ENCODE results near the gene TMEM238L.
"Not testable (repeated sequence)": the region's sequence is repeated elsewhere in the genome, so short reads cannot be mapped to it uniquely, and the experiment has no call there.

TMEM238L gene, protein sequence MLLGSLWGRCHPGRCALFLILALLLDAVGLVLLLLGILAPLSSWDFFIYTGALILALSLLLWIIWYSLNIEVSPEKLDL

DNA sequence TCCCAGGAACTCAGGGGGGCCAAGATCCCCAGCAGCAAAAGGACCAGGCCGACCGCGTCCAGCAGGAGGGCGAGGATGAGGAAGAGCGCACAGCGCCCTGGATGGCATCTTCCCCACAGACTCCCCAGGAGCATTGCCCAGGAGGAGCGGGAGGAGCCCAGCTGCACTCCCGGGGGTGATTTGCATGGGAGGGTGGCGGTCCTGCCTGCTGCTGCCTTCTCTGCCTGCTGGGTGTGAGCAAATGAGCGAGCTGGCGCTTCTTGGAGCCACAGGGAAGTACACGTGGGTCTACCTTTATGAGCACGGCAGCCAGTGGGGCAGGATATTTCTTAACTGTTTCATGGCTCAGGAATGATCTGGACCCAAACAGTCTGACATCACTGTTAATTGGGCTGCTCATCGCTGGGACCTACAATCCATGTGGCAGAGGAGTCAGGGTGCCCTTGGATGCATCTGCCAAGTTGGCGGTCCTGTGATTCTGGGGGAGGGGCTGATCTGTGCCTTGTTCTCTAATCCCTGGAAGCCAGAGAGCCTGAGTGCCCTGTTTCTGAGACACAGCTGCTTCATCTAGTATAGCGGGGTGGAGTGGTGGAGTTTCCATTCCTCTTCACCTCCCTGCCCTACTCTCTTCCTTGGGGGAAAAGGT, at the start of gene TMEM238L:
TMEM238L (minus strand) TSS at position 270 of the 646 bp plus-strand sequence; CDS start at position 134, 136 bp downstream.
- no peak for DNase-seq (ENCODE audit: low read depth in 2 of 2)

DNA sequence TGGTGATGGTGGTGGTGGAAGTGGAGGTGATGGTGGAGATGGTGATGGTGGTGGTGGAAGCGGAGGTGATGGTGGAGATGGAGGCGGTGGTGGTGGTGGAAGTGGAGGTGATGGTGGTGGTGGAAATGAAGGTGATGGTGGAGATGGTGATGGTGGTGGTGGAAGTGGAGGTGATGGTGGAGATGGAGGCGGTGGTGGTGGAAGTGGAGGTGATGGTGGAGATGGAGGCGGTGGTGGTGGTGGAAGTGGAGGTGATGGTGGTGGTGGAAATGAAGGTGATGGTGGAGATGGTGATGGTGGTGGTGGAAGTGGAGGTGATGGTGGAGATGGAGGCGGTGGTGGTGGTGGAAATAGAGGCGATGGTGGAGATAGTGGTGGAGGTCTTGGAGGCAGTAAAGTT, 42.7 kb upstream of the TMEM238L start:
- DNase-seq (ENCODE audit: low read depth in 2 of 2), result not testable (repeated sequence)

DNA sequence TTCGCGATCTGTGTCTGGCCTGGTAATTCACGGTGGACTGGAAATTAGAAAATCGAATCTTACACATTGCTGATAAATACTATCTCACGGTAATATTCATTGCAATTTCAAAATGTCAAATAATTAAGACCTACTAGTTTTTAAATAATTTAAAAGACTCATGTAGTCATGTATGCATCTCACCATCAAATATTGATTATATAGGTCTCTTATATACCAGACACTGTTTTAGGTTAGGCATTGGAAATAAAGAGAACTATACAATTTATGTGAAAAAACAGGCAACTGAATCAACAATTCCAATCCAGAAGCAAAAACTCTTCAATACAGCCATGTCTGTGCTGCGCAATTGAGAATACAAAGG, 41.5 kb upstream of the TMEM238L start:
- DNase-seq (ENCODE audit: low read depth in 2 of 2), result no peak

DNA sequence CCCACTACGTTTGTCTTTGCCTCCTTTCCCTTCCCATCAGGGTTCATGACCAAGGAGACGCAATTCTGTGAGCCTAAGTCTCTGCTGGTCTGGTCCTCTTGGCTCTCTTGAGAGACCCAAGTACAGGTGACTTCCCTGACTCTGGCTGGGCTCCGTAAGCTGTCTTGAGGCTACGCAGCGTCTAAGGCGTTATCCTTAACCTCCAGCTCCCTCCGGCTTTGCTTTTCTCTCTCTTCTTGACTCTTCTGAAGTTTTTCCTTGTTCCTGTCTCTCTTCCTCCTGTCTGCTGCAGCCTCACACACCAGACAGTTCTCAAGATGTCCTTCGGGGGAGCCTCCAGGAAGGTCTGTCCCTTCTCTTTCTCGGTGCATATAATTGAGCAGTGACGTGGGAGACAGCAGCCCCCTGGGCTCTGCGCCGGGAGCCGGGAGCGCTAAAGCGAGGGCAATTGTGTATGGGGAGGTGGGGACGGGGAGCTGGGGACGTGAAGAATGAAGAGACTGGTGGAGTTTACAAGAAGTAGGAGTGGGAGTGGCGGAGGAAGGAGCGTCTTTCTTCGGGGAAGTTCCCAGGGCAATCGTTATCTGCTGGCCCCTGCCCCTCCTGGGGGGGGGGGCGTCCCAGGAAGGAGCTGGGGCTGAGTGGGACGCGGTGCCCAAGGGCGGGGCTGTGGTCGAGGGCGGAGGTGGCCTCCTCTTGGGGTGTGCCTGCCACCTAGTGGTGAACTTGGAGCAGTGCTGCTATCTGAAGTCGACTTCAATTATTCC, 40.9 kb upstream of the TMEM238L start:
- DNase-seq (ENCODE audit: low read depth in 2 of 2), result peak; percentile 47 to 51

DNA sequence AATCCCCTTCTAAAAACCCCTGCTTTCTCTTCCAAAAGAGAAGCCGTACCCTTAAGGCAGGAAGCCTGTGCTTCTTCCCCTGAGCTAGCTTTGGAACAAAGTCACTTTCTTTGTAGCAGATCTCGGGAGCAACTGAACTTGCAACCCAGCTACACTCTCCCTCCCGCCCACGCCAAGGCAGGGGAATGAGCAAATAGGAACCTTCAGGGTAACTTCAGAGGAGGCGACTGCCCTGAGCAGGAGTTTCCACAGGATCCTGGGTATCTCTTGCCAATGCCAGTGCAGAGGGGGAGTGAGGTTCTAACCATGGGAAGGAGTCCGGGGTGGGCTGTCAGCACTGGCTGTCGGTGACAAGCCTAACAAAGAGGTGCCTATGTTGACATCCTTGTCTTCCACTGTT, 39.9 kb upstream of the TMEM238L start:
- DNase-seq (ENCODE audit: low read depth in 2 of 2), result no peak

GRCh38 chr17:10842658-10843057, 38.8 kb upstream of the TMEM238L start:
- no peak for DNase-seq (ENCODE audit: low read depth in 2 of 2)

GRCh38 chr17:10838682-10839081, 34.8 kb upstream of the TMEM238L start:
- DNase-seq (ENCODE audit: low read depth in 2 of 2), result no peak

GRCh38 chr17:10837921-10838320, 34.0 kb upstream of the TMEM238L start, which contains the start of gene PIRT:
PIRT (minus strand) TSS chr17:10838087; CDS start chr17:10825645, 12,442 bp downstream.
- no peak for DNase-seq (ENCODE audit: low read depth in 2 of 2)

DNA sequence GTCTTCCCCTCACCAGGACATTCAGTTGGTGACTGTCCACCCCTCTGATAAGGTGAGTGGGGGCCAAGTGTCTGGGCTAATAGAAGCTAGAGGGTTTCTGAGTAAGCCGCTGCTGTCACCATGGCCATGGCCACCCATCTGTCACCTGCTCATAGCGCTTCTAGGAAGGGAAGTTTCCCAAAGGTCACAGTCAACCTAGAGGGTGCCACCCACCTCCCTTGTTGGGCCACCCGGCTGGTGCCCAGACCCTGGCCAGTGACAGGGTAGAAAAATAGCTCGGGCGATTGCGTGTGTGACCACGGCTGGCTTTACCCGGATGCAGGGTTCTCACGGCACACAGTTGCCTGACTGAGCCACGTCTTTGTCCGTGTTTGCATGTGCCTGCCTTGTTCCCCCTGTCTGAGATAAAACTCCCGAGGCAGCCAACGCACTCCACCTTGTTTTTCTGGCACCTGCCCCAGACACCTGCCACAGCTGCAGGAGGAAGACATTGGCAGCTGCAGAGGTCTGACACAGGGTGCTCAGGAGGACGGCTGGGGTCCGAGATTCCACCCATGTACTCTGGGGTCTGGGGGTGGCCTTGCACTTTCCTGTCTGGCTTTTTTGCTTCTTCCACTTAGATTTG, 33.2 kb upstream of the TMEM238L start:
- no peak for DNase-seq (ENCODE audit: low read depth in 2 of 2)

DNA sequence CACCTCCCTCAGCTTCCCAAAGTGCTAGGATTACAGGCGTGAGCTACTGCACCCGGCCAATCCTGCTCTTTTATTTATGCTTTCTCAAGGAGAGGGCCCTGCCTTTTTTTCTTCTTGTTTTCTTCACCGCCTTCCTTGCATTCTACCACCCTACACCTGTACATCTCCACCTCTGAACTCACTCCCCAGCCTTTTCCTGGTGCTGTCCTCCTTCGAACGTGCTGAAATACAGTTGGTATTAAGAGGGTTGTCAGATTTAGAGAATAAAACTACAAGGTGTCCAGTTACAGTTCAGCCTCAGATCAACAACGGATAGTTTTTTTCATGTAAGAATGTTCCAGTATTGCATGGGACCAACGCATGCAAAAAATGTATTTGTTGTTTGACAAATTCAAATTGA, 32.2 kb upstream of the TMEM238L start:
- no peak for DNase-seq (ENCODE audit: low read depth in 2 of 2)

GRCh38 chr17:10831696-10832095, 27.8 kb upstream of the TMEM238L start:
- no peak for DNase-seq (ENCODE audit: low read depth in 2 of 2)

GRCh38 chr17:10827898-10828552, 24.1 kb upstream of the TMEM238L start:
- DNase-seq (ENCODE audit: low read depth in 2 of 2), result no peak

GRCh38 chr17:10824874-10825273, 21.0 kb upstream of the TMEM238L start:
- DNase-seq (ENCODE audit: low read depth in 2 of 2), result no peak

DNA sequence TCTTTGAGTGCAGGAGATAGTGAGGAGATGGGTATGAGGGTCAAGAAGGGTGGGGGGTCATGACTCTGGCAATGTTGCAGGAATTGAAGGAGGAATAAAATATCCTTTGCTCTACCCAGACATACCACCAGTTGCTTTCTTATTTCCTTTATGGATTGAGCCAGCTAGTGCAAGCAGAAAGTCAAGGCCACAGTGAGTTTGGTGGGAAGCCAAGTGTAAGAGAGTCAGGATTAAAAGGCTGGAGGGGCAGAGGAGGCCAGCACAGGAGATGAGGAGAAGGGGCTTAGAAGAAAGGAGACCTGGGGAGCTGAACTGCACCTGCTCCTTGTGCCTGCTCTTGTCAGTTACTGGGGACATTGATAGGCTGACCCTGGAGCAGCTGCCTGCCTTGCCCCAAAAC, 17.9 kb upstream of the TMEM238L start:
- DNase-seq (ENCODE audit: low read depth in 2 of 2), result no peak

DNA sequence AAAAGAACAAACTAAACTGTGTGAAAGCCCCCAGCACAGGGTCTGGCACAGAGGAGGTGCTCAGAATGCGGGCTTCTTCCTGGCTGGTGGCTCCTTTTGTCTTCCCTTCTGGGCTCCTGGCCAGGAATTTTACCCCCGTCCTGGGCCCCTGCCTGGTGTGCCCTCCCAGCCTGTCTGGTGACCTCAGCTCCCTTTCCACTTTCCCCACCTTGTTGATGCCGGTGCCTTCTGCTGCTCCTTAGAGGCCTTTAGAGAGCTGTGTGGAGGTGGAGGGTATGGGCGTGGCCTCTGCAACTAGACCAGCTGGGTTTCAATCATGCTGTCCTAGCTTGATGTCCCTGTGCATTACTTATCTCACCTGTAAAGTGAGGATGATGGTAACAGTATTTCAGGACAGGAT, 17.2 kb upstream of the TMEM238L start:
- DNase-seq (ENCODE audit: low read depth in 2 of 2), result no peak

- DNase-seq (ENCODE audit: low read depth in 2 of 2), result no peak
These were observed 11.4 kb upstream of the TMEM238L start for GRCh38 chr17:10815319-10815718.

DNA sequence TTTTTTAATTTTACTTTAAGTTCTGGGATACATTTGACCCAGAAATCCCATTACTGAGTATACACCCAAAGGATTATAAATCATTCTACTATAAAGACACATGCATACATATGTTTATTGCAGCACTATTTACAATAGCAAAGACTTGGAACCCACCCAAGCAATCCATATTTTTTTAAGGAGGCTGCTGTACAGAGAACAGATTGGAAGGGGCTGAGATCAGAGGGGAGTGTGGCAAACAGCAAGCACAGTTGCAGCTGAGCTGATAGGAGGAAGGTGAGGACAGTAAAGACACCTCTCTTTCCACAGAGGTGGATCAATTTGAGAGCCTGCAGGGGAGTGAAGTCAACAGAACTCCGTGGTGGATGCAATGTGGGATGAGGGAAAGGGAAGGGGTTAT, 10.2 kb upstream of the TMEM238L start:
- DNase-seq (ENCODE audit: low read depth in 2 of 2), result no peak

- no peak for DNase-seq (ENCODE audit: low read depth in 2 of 2)
These were observed 8.8 kb upstream of the TMEM238L start for GRCh38 chr17:10812674-10813073.

GRCh38 chr17:10809605-10810004, 5.7 kb upstream of the TMEM238L start:
- no peak for DNase-seq (ENCODE audit: low read depth in 2 of 2)

DNA sequence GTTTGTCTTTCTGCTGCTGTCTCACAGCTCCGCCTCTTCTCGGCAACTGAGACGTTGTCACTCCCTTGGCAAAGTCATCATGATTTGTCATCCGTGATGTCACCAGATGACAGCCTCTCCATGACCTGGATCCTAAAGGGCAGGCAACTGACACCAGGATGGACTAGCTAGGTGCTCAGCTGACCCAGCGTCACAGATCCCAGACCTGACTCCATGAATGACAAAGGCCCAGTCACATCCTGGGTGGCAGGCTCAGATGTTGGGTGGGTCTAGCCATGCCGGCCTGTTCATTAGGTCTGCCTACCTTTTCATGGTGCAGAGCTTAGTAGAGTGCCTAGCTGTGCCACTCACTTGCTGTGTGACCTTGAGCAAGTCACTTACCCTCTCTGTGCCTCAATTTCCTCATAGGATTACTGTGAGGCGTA, 3.8 kb upstream of the TMEM238L start:
- no peak for DNase-seq (ENCODE audit: low read depth in 2 of 2)

GRCh38 chr17:10806545-10807262, 2.8 kb upstream of the TMEM238L start:
- DNase-seq (ENCODE audit: low read depth in 2 of 2), result no peak

- no peak for DNase-seq (ENCODE audit: low read depth in 2 of 2)
These were observed 2.0 kb upstream of the TMEM238L start for GRCh38 chr17:10805911-10806310.

Data from stimulated activated CD8-positive, alpha-beta memory T cell treated with anti-CD3 and anti-CD28 coated beads, Interleukin-15, amount 100 ng/mL, for 48 hours (primary cell).